Adrenal gland (tissue), 5 donors: ENCODE data around the gene NOC2L.

ENCODE experiments used
- POLR2A ChIP-seq, 2 donors: fragments of 450-650 bp; IDR thresholded peaks; one replicate each; pipeline ENCODE4 v1.6.1; 2017; ENCODE audit warnings: antibody characterized with exemption in 2 of 2, mild to moderate bottlenecking in 2 of 2, moderate library complexity in 1 of 2
- TF ChIP-seq, protein P1 (sequence below), 6 experiments: fragments of 450-650 bp in 4 of 6; fragments of 200-600 bp in 2 of 6; sonication (generic) in 1 of 6; IDR thresholded peaks; 1 replicate in 5 of 6; 2 replicates in 1 of 6; pipeline versions ENCODE4 v1.5.1 to v1.8.0; 2016 to 2021; ENCODE audit warnings: antibody characterized with exemption in 6 of 6, mild to moderate bottlenecking in 2 of 6, moderate library complexity in 1 of 6
- donor health status: DM: no; HTN: no; CAD: no.

DNA sequence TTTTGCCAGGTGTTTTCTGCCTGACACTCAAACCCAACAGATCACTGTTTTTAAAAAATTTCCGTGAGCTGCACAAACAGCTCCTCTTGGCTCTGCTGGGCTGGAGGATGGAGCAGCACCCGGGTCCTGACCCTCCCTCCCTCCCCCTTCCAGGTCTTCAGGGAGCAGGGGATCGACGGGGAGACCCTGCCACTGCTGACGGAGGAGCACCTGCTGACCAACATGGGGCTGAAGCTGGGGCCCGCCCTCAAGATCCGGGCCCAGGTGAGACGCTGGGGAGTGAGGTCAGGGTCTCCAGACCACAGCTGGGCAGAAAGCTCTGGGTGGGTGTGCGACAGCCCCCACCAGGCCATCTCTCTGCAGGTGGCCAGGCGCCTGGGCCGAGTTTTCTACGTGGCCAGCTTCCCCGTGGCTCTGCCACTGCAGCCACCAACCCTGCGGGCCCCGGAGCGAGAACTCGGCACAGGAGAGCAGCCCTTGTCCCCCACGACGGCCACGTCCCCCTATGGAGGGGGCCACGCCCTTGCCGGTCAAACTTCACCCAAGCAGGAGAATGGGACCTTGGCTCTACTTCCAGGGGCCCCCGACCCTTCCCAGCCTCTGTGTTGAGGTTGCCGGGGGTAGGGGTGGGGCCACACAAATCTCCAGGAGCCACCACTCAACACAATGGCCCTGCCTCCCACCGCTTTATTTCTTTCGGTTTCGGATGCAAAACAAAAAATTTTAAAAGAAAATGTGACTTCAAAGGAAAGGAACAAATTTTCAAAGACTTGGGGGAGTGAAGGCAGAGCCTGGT is 15.3 kb downstream of the NOC2L start:
- TF ChIP-seq, protein P1, sequence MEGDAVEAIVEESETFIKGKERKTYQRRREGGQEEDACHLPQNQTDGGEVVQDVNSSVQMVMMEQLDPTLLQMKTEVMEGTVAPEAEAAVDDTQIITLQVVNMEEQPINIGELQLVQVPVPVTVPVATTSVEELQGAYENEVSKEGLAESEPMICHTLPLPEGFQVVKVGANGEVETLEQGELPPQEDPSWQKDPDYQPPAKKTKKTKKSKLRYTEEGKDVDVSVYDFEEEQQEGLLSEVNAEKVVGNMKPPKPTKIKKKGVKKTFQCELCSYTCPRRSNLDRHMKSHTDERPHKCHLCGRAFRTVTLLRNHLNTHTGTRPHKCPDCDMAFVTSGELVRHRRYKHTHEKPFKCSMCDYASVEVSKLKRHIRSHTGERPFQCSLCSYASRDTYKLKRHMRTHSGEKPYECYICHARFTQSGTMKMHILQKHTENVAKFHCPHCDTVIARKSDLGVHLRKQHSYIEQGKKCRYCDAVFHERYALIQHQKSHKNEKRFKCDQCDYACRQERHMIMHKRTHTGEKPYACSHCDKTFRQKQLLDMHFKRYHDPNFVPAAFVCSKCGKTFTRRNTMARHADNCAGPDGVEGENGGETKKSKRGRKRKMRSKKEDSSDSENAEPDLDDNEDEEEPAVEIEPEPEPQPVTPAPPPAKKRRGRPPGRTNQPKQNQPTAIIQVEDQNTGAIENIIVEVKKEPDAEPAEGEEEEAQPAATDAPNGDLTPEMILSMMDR (IDR thresholded peaks at IDR 0.05), result no peak
- TF ChIP-seq POLR2A (IDR thresholded peaks at IDR 0.05), result no peak
